Activated naive CD4-positive, alpha-beta T cell treated with anti-CD3 and anti-CD28 coated beads for 36 hours (primary cell): ENCODE results near the gene SMNDC1. TPM values are rescaled to one million over a fixed set of nuclear protein-coding genes. Genes with fewer than 3 reads are reported as not detected.
"Not testable (repeated sequence)": the region's sequence is repeated elsewhere in the genome, so short reads cannot be mapped to it uniquely, and the experiment has no call there.

ENCODE experiments used
- CTCF ChIA-PET: fragments of 350-600 bp; sonication (Branson Sonifier 250); formaldehyde crosslinking; loops from one replicate; lab custom pipeline; 2021; ENCODE audit warnings: antibody characterized with exemption; lab: Charles Lee
- DNase-seq: peaks from one replicate; pipeline ENCODE4 v3.0.0-alpha.2; 2020
- H3K27ac Mint-ChIP-seq: one replicate; pipeline ENCODE4 v1.8.0; 2021; ENCODE audit warnings: mild to moderate bottlenecking, mixed read lengths
- H3K27me3 Mint-ChIP-seq: one replicate; pipeline ENCODE4 v1.8.0; 2021; ENCODE audit warnings: low read depth, mixed read lengths
- H3K36me3 Mint-ChIP-seq: one replicate; pipeline ENCODE4 v1.8.0; 2021; ENCODE audit warnings: low read depth, mixed read lengths
- H3K4me1 Mint-ChIP-seq: one replicate; pipeline ENCODE4 v1.8.0; 2021; ENCODE audit warnings: low read depth, mixed read lengths
- H3K4me3 Mint-ChIP-seq: one replicate; pipeline ENCODE4 v1.8.0; 2021; ENCODE audit warnings: mild to moderate bottlenecking, moderate library complexity, mixed read lengths
- H3K9me3 Mint-ChIP-seq: one replicate; pipeline ENCODE4 v1.8.0; 2021; ENCODE audit warnings: mixed read lengths
- intact Hi-C: fragments of 100-400 bp; cut with micrococcal nuclease; formaldehyde crosslinking; loops from one replicate; pipeline ENCODE4 v1.15.1; 2023
- total RNA-seq, 2 experiments: library from RNA; stranded (reverse); gene quantifications; one replicate each; pipeline ENCODE4 v1.2.3, GENCODE V29; 2021

SMNDC1 gene
- total RNA-seq, 2 experiments from 2014 or later: 42.4 to 46.2 TPM

DNA sequence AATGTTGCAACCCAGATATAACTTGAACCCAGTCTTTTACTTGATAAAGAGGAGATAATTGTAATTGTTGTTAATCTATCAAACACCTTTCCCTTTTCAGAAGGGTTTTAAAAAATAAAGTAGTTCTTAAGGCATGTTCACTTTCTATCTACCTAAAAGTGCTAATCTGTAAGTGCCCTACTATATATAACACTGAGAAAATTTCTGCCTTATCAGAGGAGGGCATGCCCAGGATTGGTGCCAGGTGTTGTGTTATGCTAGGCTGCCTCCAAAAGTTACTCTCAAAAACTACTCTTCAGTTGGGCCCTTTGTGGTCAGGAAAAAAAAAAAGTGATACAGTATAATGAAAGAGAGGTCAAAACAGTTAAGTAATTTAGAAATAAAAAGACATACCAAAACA lies 36.3 kb downstream of the SMNDC1 start:
- no peak for DNase-seq
- intact Hi-C loops: loop anchor here (2.0 kb wide), 1 partner anchor 18 kb away; no protein-coding TSS in a partner anchor
- no peaks in the 10 kb centered on the region for H3K27me3 Mint-ChIP-seq
- no peak overlapping the region for H3K27ac Mint-ChIP-seq
- no peaks in the 10 kb centered on the region for H3K36me3 Mint-ChIP-seq
- H3K4me3 Mint-ChIP-seq: no peak overlapping the region
- CTCF ChIA-PET: interaction anchor here (1.4 to 3.0 kb wide), 2 partner anchors 11 to 124 kb away, joined by 3 to 14 read pairs; no protein-coding TSS in a partner anchor
- H3K9me3 Mint-ChIP-seq: no peaks in the 10 kb centered on the region
- peaks cover 38% of the 10 kb centered on the region for H3K4me1 Mint-ChIP-seq

DNA sequence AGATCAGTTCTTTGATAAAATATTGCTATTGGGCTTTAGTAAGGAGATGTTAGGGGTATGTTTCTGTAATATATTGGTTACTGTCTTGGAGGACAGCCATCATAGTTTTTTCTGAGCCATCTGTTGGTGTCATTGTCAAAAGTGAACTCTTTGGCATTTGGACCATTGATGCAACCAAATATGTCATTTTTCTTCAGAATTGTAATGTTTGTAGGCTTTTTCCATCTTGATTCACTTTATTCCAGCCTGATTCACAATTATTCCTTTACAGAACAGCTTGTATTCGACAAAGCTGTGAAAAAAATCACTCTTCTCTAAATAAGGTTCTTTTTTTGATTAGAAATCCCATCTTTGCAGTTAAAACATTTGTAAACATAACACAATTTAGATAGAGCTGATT lies 37.4 kb downstream of the SMNDC1 start:
- H3K9me3 Mint-ChIP-seq: no peaks in the 10 kb centered on the region
- intact Hi-C loops: no loop called here
- CTCF ChIA-PET: interaction anchor here (1.4 kb wide), 1 partner anchor 123 kb away, joined by 3 read pairs; no protein-coding TSS in a partner anchor
- H3K27ac Mint-ChIP-seq: no peak overlapping the region
- no peak for DNase-seq
- no peak overlapping the region for H3K4me3 Mint-ChIP-seq
- H3K36me3 Mint-ChIP-seq: no peaks in the 10 kb centered on the region
- H3K27me3 Mint-ChIP-seq: no peaks in the 10 kb centered on the region
- peaks cover 33% of the 10 kb centered on the region for H3K4me1 Mint-ChIP-seq

DNA sequence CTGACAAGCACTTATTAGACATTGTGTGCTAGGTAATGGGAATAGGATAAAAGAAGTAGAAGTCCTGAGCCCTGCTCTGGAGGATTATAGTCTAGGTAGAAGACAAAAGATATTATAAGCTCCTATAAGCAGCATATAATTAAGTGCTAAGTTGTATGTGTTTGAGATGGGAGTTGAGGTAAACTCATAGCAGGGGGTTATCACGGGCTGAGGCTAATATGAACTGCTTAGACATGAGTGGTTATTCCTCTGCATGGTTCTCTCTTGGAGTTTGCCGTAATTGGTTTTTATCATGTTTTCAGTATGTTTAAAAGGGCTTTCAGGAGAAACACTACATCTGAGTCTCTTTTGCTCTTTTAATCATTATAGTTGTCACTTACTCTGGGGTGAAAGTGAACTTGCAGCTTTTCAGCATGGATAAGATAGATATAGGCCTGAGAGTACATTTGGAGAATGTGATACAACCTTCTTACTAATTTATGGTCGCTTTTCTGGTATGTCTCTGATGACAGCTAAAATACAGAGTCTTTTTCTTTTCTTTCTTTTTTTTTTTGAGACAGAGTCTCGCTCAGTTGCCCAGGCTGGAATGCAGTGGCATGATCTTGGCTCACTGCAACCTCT lies 39.0 kb downstream of the SMNDC1 start:
- Mint-ChIP-seq H3K4me3 (no peak overlapping the region), H3K9me3 (no peaks in the 10 kb centered on the region), H3K27ac (no peak overlapping the region), H3K36me3 (no peaks in the 10 kb centered on the region), H3K4me1 (peaks cover 29% of the 10 kb centered on the region), H3K27me3 (no peaks in the 10 kb centered on the region)
- CTCF ChIA-PET: no interaction called here
- no peak for DNase-seq
- intact Hi-C loops: no loop called here

DNA sequence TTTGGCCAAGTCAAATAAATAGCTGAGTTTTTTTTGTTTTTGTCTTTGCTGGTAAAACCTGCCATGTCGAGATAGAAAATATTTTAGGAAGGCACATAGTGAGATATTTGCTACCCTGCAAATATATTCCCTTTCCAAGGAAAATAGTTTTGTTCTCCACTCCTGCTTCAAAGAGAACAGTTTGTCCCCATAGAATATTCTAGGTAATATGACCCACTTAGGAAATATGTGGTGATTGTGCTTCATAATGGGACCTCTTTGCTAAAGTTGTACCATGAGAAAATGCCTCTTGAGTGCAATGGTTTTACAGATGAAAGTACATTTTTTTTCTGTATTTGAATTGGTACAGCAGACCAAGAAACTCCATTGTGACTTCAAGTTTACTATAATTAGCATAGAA lies 41.6 kb downstream of the SMNDC1 start:
- intact Hi-C loops: no loop called here
- Mint-ChIP-seq H3K4me3 (no peak overlapping the region), H3K27ac (no peak overlapping the region), H3K36me3 (peaks cover 1% of the 10 kb centered on the region), H3K4me1 (peaks cover 9% of the 10 kb centered on the region), H3K27me3 (no peaks in the 10 kb centered on the region), H3K9me3 (no peaks in the 10 kb centered on the region)
- no peak for DNase-seq
- CTCF ChIA-PET: interaction anchor here (1.3 kb wide), 2 partner anchors 11 to 22 kb away, joined by 3 read pairs; no protein-coding TSS in a partner anchor

DNA sequence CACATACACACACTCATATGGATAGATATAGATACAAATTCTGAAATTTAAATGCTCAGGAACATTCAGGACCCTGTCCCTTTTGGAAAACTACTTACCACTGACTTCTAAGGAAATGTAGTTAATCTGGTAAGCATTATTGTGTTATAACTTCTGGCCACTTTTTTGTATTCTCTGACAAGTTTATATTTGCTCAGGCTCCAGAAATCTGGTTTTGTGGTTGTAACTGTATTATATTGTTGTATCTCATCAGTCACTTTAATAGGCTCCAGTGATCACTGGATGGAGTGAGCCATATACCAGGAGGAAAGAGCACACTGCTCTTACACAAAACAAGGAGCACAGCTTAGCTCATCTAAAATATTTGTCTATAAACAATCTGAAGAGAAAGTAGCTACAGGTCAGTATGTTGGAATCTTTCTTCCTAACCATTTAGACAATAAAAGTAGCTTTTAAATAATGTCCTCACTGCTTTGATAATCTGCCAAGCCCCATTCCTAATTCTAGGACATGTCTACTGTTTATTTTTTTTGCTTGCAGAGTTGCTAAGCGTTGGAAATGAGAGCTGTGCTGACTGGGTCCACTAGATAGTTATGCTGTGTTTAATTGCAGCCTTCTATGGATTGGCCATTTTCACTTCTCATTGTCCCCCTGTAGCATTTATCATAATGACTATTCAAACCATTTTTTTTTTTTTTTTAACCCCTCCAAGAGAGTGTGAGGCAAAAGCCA lies 43.8 kb downstream of the SMNDC1 start:
- Mint-ChIP-seq H3K27ac (no peak overlapping the region), H3K4me1 (peaks cover 3% of the 10 kb centered on the region), H3K4me3 (no peak overlapping the region), H3K36me3 (peaks cover 3% of the 10 kb centered on the region), H3K27me3 (no peaks in the 10 kb centered on the region), H3K9me3 (peaks cover under 1% of the 10 kb centered on the region)
- intact Hi-C loops: no loop called here
- DNase-seq: no peak
- CTCF ChIA-PET: interaction anchor here (0.5 to 1.7 kb wide), 4 partner anchors 8 to 51 kb away, joined by 3 to 5 read pairs (median 3); no protein-coding TSS in a partner anchor

DNA sequence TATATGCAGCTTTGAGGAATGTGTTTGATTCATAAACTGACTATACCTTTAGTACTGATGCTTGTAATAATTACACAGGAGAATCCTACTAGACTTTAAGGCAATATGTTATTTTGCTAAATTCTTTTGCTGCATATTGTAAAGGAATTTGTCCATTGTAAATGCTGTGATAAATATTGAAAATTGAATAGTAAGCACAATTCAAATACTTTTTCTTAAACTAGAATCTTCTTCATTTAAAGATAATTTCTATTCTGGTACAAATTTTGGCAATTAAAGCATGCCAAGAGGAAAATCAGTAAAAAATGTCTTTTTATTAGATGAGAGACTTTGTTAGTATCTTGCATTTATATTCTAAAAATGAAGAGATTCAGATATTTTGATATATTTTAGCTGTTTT lies 45.4 kb downstream of the SMNDC1 start:
- Mint-ChIP-seq H3K36me3 (peaks cover 13% of the 10 kb centered on the region), H3K4me3 (no peak overlapping the region), H3K27ac (no peak overlapping the region), H3K27me3 (peaks cover under 1% of the 10 kb centered on the region), H3K4me1 (peaks cover 5% of the 10 kb centered on the region), H3K9me3 (peaks cover 7% of the 10 kb centered on the region)
- intact Hi-C loops: no loop called here
- CTCF ChIA-PET: interaction anchor here (1.4 kb wide), 1 partner anchor 51 kb away, joined by 6 read pairs; no protein-coding TSS in a partner anchor
- no peak for DNase-seq

DNA sequence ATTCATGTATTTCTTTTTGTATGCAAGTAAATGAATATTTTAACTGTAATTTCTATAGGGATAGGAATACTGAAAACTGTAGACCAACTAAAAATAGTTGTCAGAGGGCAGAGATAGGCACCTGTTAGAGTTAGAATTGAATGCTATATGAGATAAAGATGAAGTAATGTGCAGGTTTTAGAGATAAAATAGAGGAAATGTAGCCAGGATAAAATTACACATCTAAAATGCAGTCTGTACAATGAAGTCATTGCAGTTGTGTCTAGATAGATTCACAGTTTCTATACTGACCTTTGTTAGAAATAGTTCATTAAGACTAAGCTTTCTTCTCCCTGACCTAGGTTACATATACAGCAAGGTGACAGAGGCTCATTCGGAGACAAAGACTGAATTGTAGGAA lies 46.2 kb downstream of the SMNDC1 start:
- CTCF ChIA-PET: interaction anchor here (1.4 kb wide), 1 partner anchor 50 kb away, joined by 6 read pairs; no protein-coding TSS in a partner anchor
- H3K4me1 Mint-ChIP-seq: peaks cover 10% of the 10 kb centered on the region
- H3K36me3 Mint-ChIP-seq: peaks cover 18% of the 10 kb centered on the region
- intact Hi-C loops: no loop called here
- peaks cover 5% of the 10 kb centered on the region for H3K27me3 Mint-ChIP-seq
- no peak for DNase-seq
- no peak overlapping the region for H3K27ac Mint-ChIP-seq
- H3K9me3 Mint-ChIP-seq: peaks cover 7% of the 10 kb centered on the region
- H3K4me3 Mint-ChIP-seq: no peak overlapping the region

DNA sequence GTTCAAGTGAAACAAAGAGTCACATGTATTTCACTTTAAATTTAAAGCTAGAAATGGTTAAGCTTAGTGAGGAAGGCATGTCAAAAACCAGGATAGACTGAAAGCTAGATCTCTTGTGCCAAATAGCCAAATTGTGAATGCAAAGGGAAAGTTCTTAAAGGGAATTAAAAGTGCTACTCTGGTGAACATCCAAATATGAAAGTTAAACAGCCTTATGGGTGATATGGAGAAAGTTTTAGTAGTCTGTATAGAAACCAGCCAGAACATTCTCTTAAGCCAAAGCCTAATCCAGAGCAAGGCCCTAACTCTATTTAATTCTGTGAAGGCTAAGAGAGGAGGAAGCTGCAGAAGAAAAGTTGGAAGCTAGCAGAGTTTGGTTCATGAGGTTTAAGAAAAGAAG lies 50.3 kb downstream of the SMNDC1 start:
- no peak overlapping the region for H3K4me3 Mint-ChIP-seq
- intact Hi-C loops: no loop called here
- H3K4me1 Mint-ChIP-seq: peaks cover 36% of the 10 kb centered on the region
- no peak overlapping the region for H3K27ac Mint-ChIP-seq
- peaks cover 7% of the 10 kb centered on the region for H3K9me3 Mint-ChIP-seq
- CTCF ChIA-PET: interaction anchor here (1.0 to 3.3 kb wide), 4 partner anchors 25 to 370 kb away, joined by 3 to 12 read pairs (median 6); partner anchors contain the start of gene MXI1
- no peak for DNase-seq
- H3K36me3 Mint-ChIP-seq: peaks cover 17% of the 10 kb centered on the region
- H3K27me3 Mint-ChIP-seq: peaks cover 8% of the 10 kb centered on the region

DNA sequence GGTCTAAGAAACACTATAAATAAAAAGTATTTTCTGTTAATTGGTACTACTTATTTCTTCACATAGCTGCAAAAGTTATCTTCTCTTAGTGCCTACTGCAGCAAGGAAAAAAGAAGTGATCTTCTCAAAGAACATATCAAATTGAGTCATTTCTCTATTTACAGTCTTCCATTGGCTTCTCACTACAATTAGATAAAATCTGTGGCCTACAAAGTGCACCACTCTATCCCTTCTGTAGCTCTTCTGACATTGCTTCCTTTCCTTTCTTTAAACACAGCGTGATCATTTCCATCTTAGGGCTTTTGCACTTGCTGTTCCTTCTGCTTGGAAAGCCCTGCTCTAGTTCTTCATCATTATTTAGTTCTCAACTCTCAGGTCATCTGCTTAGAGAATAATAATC lies 52.6 kb downstream of the SMNDC1 start:
- H3K9me3 Mint-ChIP-seq: peaks cover 7% of the 10 kb centered on the region
- DNase-seq: no peak
- CTCF ChIA-PET: no interaction called here
- intact Hi-C loops: no loop called here
- peaks cover 41% of the 10 kb centered on the region for H3K4me1 Mint-ChIP-seq
- no peak overlapping the region for H3K4me3 Mint-ChIP-seq
- peaks cover 23% of the 10 kb centered on the region for H3K36me3 Mint-ChIP-seq
- H3K27ac Mint-ChIP-seq: no peak overlapping the region
- H3K27me3 Mint-ChIP-seq: peaks cover 8% of the 10 kb centered on the region

DNA sequence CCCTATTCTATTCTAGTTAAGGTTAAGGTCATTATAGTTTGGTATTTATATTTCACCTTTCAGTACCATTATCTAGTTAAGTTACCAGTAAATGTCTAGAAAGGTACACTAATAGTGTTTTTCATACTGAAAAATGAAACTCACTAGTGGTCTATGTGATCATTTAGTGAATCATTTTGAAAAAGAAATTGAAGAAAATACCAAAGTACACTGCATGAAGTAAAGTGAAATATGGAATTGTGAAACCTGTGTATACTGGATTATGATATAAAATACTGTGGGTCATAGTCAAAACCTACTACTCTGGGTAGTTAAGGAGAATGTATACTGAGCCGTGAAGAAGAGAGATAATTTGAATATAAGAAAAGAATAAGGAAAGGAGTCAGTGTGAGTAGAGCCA lies 53.3 kb downstream of the SMNDC1 start:
- H3K4me3 Mint-ChIP-seq, CTCF ChIA-PET, H3K27ac Mint-ChIP-seq, H3K9me3 Mint-ChIP-seq, DNase-seq: not testable (repeated sequence)
- peaks cover 41% of the 10 kb centered on the region for H3K4me1 Mint-ChIP-seq
- H3K36me3 Mint-ChIP-seq: peaks cover 30% of the 10 kb centered on the region
- intact Hi-C loops: loop anchor here (1.0 to 2.0 kb wide), 4 partner anchors 17 to 42 kb away; no protein-coding TSS in a partner anchor
- H3K27me3 Mint-ChIP-seq: peaks cover 12% of the 10 kb centered on the region

DNA sequence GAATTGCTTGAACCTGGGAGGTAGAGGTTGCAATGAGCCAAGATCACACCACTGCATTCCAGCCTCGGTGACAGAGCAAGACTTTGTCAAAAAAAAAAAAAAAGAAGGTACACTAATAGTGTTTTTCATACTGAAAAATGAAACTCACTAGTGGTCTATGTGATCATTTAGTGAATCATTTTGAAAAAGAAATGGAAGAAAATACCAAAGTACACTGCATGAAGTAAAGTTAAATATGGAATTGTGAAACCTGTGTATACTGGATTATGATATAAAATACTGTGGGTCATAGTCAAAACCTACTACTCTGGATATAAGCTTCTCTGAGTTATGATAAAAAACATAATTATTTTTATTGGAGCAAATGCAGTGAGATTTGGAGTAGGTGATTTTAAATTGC lies 55.2 kb downstream of the SMNDC1 start:
- peaks cover 15% of the 10 kb centered on the region for H3K27me3 Mint-ChIP-seq
- H3K9me3 Mint-ChIP-seq, H3K4me3 Mint-ChIP-seq, intact Hi-C loops, H3K27ac Mint-ChIP-seq: not testable (repeated sequence)
- CTCF ChIA-PET: interaction anchor here (0.8 to 1.3 kb wide), 4 partner anchors 25 to 112 kb away, joined by 3 to 5 read pairs (median 3); no protein-coding TSS in a partner anchor
- DNase-seq: peak; percentile 25
- H3K4me1 Mint-ChIP-seq: peaks cover 42% of the 10 kb centered on the region
- H3K36me3 Mint-ChIP-seq: peaks cover 27% of the 10 kb centered on the region

DNA sequence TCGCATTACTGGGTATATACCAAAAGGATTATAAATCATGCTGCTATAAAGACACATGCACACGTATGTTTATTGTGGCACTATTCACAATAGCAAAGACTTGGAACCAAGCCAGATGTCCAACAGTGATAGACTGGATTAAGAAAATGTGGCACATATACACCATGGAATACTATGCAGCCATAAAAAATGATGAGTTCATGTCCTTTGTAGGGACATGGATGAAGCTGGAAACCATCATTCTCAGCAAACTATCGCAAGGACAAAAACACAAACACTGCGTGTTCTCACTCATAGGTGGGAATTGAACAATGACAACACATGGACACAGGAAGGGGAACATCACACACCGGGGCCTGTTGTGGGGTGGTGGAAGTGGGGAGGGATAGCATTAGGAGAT lies 56.9 kb downstream of the SMNDC1 start:
- H3K4me3 Mint-ChIP-seq, H3K27me3 Mint-ChIP-seq, DNase-seq, H3K27ac Mint-ChIP-seq, H3K9me3 Mint-ChIP-seq, CTCF ChIA-PET, intact Hi-C loops: not testable (repeated sequence)
- Mint-ChIP-seq H3K36me3 (peaks cover 21% of the 10 kb centered on the region), H3K4me1 (peaks cover 35% of the 10 kb centered on the region)
